Left ventricle myocardium inferior (tissue), 1 donor: Measurements from ENCODE around the gene RBFOX1. TPM values are rescaled to one million over a fixed set of nuclear protein-coding genes. Genes with fewer than 3 reads are reported as not detected.

Experiments
- DNase-seq: peaks from one replicate; pipeline ENCODE4 v3.0.0-alpha.2; 2020
- H3K27ac ChIP-seq: fragments of 200-600 bp; replicated peaks from 2 replicates; pipeline ENCODE4 v1.8.0; 2021
- H3K27me3 ChIP-seq: fragments of 200-600 bp; 2 replicates; pipeline ENCODE4 v1.8.0; 2021; ENCODE audit warnings: low read depth
- H3K36me3 ChIP-seq: fragments of 200-600 bp; 2 replicates; pipeline ENCODE4 v1.8.0; 2021
- H3K4me1 ChIP-seq: fragments of 200-600 bp; 2 replicates; pipeline ENCODE4 v1.8.0; 2021
- H3K4me3 ChIP-seq: fragments of 200-600 bp; 2 replicates; pipeline ENCODE4 v1.8.0; 2021; ENCODE audit warnings: mild to moderate bottlenecking, moderate library complexity
- H3K9me3 ChIP-seq: fragments of 200-600 bp; replicated peaks from 2 replicates; pipeline ENCODE4 v1.8.0; 2021
- CTCF ChIP-seq: fragments of 200-600 bp; IDR thresholded peaks from 2 replicates; pipeline ENCODE4 v1.8.0; 2021; ENCODE audit warnings: antibody characterized with exemption, mild to moderate bottlenecking, borderline replicate concordance
- intact Hi-C: fragments of 100-400 bp; cut with micrococcal nuclease; formaldehyde crosslinking; loops from one replicate; pipeline ENCODE4 v1.11.0; 2022
- total RNA-seq: library from RNA; stranded (reverse); fragmentation: NEBNext Ultra II Directional; extraction: Animal tissue kit (Norgen Biotek cat#: 25700); gene quantifications from one replicate; pipeline ENCODE4 v1.2.1, GENCODE V29; 2021
- donor health status: DM: no; HTN: yes; CAD: no; lungs with severe emphysema.

Gene RBFOX1
- total RNA-seq, 1 donor from 2014 or later: 71.8 TPM

GRCh38 chr16:7506363-7506762, 173.7 kb downstream of the RBFOX1 start:
- Histone ChIP-seq H3K9me3 (no peaks in the 10 kb centered on the region), H3K27ac (no peak overlapping the region), H3K27me3 (no peaks in the 10 kb centered on the region), H3K36me3 (no peaks in the 10 kb centered on the region), H3K4me3 (no peak overlapping the region), H3K4me1 (peaks cover 33% of the 10 kb centered on the region)
- DNase-seq: no peak
- no peak for TF ChIP-seq CTCF
- intact Hi-C loops: no loop called here

- Histone ChIP-seq H3K4me1 (peaks cover 15% of the 10 kb centered on the region), H3K9me3 (peaks cover 4% of the 10 kb centered on the region), H3K4me3 (no peak overlapping the region), H3K36me3 (no peaks in the 10 kb centered on the region), H3K27ac (no peak overlapping the region), H3K27me3 (no peaks in the 10 kb centered on the region)
- no peak for DNase-seq
- intact Hi-C loops: no loop called here
- TF ChIP-seq CTCF: no peak
Observed at GRCh38 chr16:7508656-7509055, 176.0 kb downstream of the RBFOX1 start.

GRCh38 chr16:7509963-7510601, 177.4 kb downstream of the RBFOX1 start:
- Histone ChIP-seq H3K4me3 (no peak overlapping the region), H3K4me1 (peaks cover 11% of the 10 kb centered on the region), H3K36me3 (no peaks in the 10 kb centered on the region), H3K27me3 (no peaks in the 10 kb centered on the region), H3K9me3 (peaks cover 4% of the 10 kb centered on the region), H3K27ac (no peak overlapping the region)
- TF ChIP-seq CTCF: no peak
- intact Hi-C loops: no loop called here
- DNase-seq: no peak

GRCh38 chr16:7511549-7512260, 179.1 kb downstream of the RBFOX1 start:
- no peak overlapping the region for H3K27ac ChIP-seq
- no peak for DNase-seq
- H3K4me1 ChIP-seq: peaks cover 23% of the 10 kb centered on the region
- no peak overlapping the region for H3K4me3 ChIP-seq
- no peaks in the 10 kb centered on the region for H3K27me3 ChIP-seq
- H3K9me3 ChIP-seq: peaks cover 4% of the 10 kb centered on the region
- no peak for TF ChIP-seq CTCF
- no peaks in the 10 kb centered on the region for H3K36me3 ChIP-seq
- intact Hi-C loops: no loop called here

- Histone ChIP-seq H3K27ac (no peak overlapping the region), H3K36me3 (no peaks in the 10 kb centered on the region), H3K9me3 (peaks cover 4% of the 10 kb centered on the region), H3K27me3 (no peaks in the 10 kb centered on the region), H3K4me3 (no peak overlapping the region), H3K4me1 (peaks cover 23% of the 10 kb centered on the region)
- no peak for TF ChIP-seq CTCF
- intact Hi-C loops: no loop called here
- DNase-seq: no peak
Observed at GRCh38 chr16:7512503-7512902, 179.9 kb downstream of the RBFOX1 start.
